ENCODE results near the gene CELF3. TPM values are rescaled to one million over a fixed set of nuclear protein-coding genes. Genes with fewer than 3 reads are reported as not detected.

The CELF3 gene
- total RNA-seq, 1 donor: not detected

GRCh38 chr1:151703813-151704212, 12.8 kb downstream of the CELF3 start:
- DNase-seq (ENCODE audit: low read depth): no peak
- TF ChIP-seq CTCF (IDR thresholded peaks at IDR 0.05; ENCODE audit: insufficient read depth, low read length): no peak
- no peak overlapping the region for H3K4me3 ChIP-seq (ENCODE audit: low read depth, low read length)

- no peak overlapping the region for H3K4me3 ChIP-seq (ENCODE audit: low read depth, low read length)
- DNase-seq (ENCODE audit: low read depth): no peak
- no peak for TF ChIP-seq CTCF (IDR thresholded peaks at IDR 0.05; ENCODE audit: insufficient read depth, low read length)
These were observed 13.7 kb downstream of the CELF3 start for GRCh38 chr1:151702936-151703335.

- no peak overlapping the region for H3K4me3 ChIP-seq (ENCODE audit: low read depth, low read length)
- no peak for DNase-seq (ENCODE audit: low read depth)
- no peak for TF ChIP-seq CTCF (IDR thresholded peaks at IDR 0.05; ENCODE audit: insufficient read depth, low read length)
These were observed 15.1 kb downstream of the CELF3 start for GRCh38 chr1:151701515-151701914.

GRCh38 chr1:151693057-151693651, 23.4 kb downstream of the CELF3 start:
- no peak overlapping the region for H3K4me3 ChIP-seq (ENCODE audit: low read depth, low read length)
- DNase-seq (ENCODE audit: low read depth): peak; percentile 59
- TF ChIP-seq CTCF (IDR thresholded peaks at IDR 0.05; ENCODE audit: insufficient read depth, low read length): peak; percentile 84

GRCh38 chr1:151692226-151692625, 24.4 kb downstream of the CELF3 start:
- TF ChIP-seq CTCF (IDR thresholded peaks at IDR 0.05; ENCODE audit: insufficient read depth, low read length): no peak
- DNase-seq (ENCODE audit: low read depth): no peak
- no peak overlapping the region for H3K4me3 ChIP-seq (ENCODE audit: low read depth, low read length)

DNA sequence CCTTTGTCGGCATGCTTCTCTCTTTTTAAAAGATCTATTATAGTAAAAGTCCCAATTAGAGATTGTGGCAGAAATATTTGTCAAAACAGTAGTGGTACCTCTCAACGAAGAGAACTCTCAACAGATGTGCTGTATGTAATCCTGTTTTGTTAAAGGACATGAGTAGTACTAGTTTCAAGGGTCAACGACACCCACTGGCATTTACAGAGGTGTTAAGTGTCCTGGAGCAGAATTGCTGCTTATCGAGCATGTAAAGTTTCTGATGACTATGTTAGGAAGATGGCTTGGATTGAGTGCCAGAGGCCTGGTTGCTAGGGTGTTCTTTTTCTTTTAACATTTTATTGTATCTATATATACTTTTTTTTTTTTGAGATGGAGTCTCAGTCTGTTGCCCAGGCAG, 27.1 kb downstream of the CELF3 start:
- no peak overlapping the region for H3K4me3 ChIP-seq (ENCODE audit: low read depth, low read length)
- DNase-seq (ENCODE audit: low read depth): no peak
- TF ChIP-seq CTCF (IDR thresholded peaks at IDR 0.05; ENCODE audit: insufficient read depth, low read length): no peak

- no peak for DNase-seq (ENCODE audit: low read depth)
- no peak for TF ChIP-seq CTCF (IDR thresholded peaks at IDR 0.05; ENCODE audit: insufficient read depth, low read length)
- H3K4me3 ChIP-seq (ENCODE audit: low read depth, low read length): no peak overlapping the region
These were observed 30.0 kb downstream of the CELF3 start for GRCh38 chr1:151686561-151686960.
